Activated B cell treated with CpG ODN at 0.5 μM for 24 hours (primary cell): ENCODE measurements around the gene SIPA1L3. TPM values are rescaled to one million over a fixed set of nuclear protein-coding genes. Genes with fewer than 3 reads are reported as not detected.

Source experiments
- ATAC-seq: fragments of 200-7000 bp; cut with Tn5 transposase; one replicate; pipeline ENCODE4 v1.10.0; 2021; ENCODE audit warnings: low read depth, mild to moderate bottlenecking, moderate library complexity
- CTCF ChIA-PET: fragments of 350-600 bp; sonication (Branson Sonifier 250); formaldehyde crosslinking; loops from one replicate; lab custom pipeline; 2021; ENCODE audit warnings: antibody characterized with exemption; lab: Charles Lee
- POLR2A ChIA-PET: fragments of 350-600 bp; sonication (Branson Sonifier 250); formaldehyde crosslinking; loops from one replicate; lab custom pipeline; 2021; ENCODE audit warnings: antibody characterized with exemption; lab: Charles Lee
- DNase-seq: peaks from one replicate; pipeline ENCODE4 v3.0.0; 2022
- H3K27ac Mint-ChIP-seq: one replicate; pipeline ENCODE4 v1.8.0; 2020; ENCODE audit warnings: mixed read lengths
- H3K27me3 Mint-ChIP-seq: one replicate; pipeline ENCODE4 v1.8.0; 2021; ENCODE audit warnings: mixed read lengths
- H3K36me3 Mint-ChIP-seq: one replicate; pipeline ENCODE4 v1.8.0; 2021; ENCODE audit warnings: low read depth, mixed read lengths
- H3K4me1 Mint-ChIP-seq: one replicate; pipeline ENCODE4 v1.8.0; 2021; ENCODE audit warnings: mixed read lengths
- H3K4me3 Mint-ChIP-seq: one replicate; pipeline ENCODE4 v1.8.0; 2020; ENCODE audit warnings: mild to moderate bottlenecking, mixed read lengths
- H3K9me3 Mint-ChIP-seq: one replicate; pipeline ENCODE4 v1.8.0; 2020; ENCODE audit warnings: mixed read lengths
- intact Hi-C: fragments of 100-400 bp; cut with micrococcal nuclease; formaldehyde crosslinking; loops from one replicate; pipeline ENCODE4 v1.15.1; 2024
- total RNA-seq: library from RNA; stranded (reverse); gene quantifications from 2 replicates; pipeline ENCODE4 v1.2.3, GENCODE V29; 2022
- TF ChIP-seq, protein P1 (sequence below): fragments of 200-600 bp; IDR thresholded peaks from one replicate; pipeline ENCODE4 v1.8.0; 2022; ENCODE audit warnings: antibody characterized with exemption, mild to moderate bottlenecking

The SIPA1L3 gene
- total RNA-seq, 1 donor from 2014 or later: 145 TPM

DNA sequence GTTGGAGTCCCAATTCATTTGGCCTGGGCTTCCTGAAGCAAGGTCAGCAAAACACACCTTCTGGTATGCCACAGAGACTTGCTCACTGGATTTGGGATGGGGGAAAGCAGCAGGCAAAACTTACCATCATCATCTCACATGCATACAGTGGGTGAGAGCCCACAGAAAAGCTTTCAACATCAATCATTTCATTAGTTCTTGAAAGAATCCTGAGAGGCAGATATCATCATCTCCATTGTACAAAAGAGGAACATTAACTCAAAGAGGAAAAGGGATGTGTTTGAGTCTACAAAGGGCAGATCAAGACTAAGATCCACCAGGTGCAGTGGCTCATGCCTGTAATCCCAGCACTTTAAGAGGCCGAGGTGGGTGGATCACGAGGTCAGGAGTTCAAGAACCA lies 7.0 kb upstream of the SIPA1L3 start:
- ChIA-PET POLR2A (interaction anchor here (0.6 kb wide), 2 partner anchors 55 to 167 kb away, joined by 6 to 8 read pairs; no protein-coding TSS in a partner anchor), CTCF (interaction anchor here (1.9 to 5.9 kb wide), 4 partner anchors 134 to 244 kb away, joined by 4 to 77 read pairs (median 12); no protein-coding TSS in a partner anchor)
- peaks cover 15% of the 10 kb centered on the region for H3K4me1 Mint-ChIP-seq
- no peak overlapping the region for H3K4me3 Mint-ChIP-seq
- TF ChIP-seq, protein P1, sequence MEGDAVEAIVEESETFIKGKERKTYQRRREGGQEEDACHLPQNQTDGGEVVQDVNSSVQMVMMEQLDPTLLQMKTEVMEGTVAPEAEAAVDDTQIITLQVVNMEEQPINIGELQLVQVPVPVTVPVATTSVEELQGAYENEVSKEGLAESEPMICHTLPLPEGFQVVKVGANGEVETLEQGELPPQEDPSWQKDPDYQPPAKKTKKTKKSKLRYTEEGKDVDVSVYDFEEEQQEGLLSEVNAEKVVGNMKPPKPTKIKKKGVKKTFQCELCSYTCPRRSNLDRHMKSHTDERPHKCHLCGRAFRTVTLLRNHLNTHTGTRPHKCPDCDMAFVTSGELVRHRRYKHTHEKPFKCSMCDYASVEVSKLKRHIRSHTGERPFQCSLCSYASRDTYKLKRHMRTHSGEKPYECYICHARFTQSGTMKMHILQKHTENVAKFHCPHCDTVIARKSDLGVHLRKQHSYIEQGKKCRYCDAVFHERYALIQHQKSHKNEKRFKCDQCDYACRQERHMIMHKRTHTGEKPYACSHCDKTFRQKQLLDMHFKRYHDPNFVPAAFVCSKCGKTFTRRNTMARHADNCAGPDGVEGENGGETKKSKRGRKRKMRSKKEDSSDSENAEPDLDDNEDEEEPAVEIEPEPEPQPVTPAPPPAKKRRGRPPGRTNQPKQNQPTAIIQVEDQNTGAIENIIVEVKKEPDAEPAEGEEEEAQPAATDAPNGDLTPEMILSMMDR: no peak
- H3K36me3 Mint-ChIP-seq: no peaks in the 10 kb centered on the region
- no peak for DNase-seq
- peak overlapping the region; percentile 12 for H3K27ac Mint-ChIP-seq
- intact Hi-C loops: loop anchor here (2.0 to 10.0 kb wide), 4 partner anchors 325 to 1035 kb away; partner anchors contain the start of genes DPF1, FAM98C, MRPS12 and SARS2
- no peaks in the 10 kb centered on the region for H3K27me3 Mint-ChIP-seq
- no peaks in the 10 kb centered on the region for H3K9me3 Mint-ChIP-seq
- ATAC-seq: no peak

GRCh38 chr19:37902668-37903067 lies 4.3 kb upstream of the SIPA1L3 start:
- Mint-ChIP-seq H3K4me1 (peaks cover 24% of the 10 kb centered on the region), H3K27me3 (no peaks in the 10 kb centered on the region), H3K9me3 (no peaks in the 10 kb centered on the region), H3K27ac (peak overlapping the region; percentile 73), H3K36me3 (peaks cover 4% of the 10 kb centered on the region), H3K4me3 (no peak overlapping the region)
- ChIA-PET CTCF (interaction anchor here (0.6 to 6.2 kb wide), 51 partner anchors 9 to 500 kb away, joined by 3 to 77 read pairs (median 5); partner anchors contain the start of genes CATSPERG and FAM98C), POLR2A (interaction anchor here (0.6 to 2.8 kb wide), 19 partner anchors 25 to 363 kb away, joined by 3 to 18 read pairs (median 4); partner anchors contain the start of gene SPINT2)
- peak; percentile 12 for ATAC-seq
- intact Hi-C loops: loop anchor here (1.0 to 10.0 kb wide), 7 partner anchors 131 to 1032 kb away; partner anchors contain the start of genes CATSPERG, MRPS12 and SARS2
- TF ChIP-seq, protein P1: no peak
- DNase-seq: peak; percentile 63

DNA sequence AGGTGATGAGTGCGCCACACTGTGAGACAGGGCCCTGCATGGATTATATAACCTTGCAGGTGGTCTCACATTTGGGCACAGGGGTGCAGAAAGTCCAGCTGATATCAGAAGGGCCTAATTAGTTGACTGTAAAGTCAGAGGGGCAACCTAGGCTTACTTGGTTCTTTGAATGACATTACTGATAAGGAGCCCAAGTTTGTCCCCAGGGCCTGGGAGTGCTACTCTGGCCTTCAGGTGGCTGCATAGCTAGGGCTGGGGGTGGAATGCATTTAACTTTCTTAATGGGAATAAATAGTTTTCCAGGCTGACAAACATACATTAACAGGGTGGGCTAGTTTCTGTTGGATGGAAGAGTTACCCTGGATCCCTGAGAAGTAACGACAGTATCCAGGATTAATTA lies 3.9 kb upstream of the SIPA1L3 start:
- ChIA-PET CTCF (interaction anchor here (0.6 to 6.2 kb wide), 40 partner anchors 13 to 500 kb away, joined by 3 to 77 read pairs (median 5); partner anchors contain the start of genes CATSPERG and FAM98C), POLR2A (interaction anchor here (0.6 to 2.8 kb wide), 13 partner anchors 24 to 363 kb away, joined by 3 to 18 read pairs (median 5); no protein-coding TSS in a partner anchor)
- intact Hi-C loops: loop anchor here (2.0 to 10.0 kb wide), 3 partner anchors 232 to 1032 kb away; partner anchors contain the start of genes MRPS12 and SARS2
- TF ChIP-seq, protein P1: no peak
- H3K4me1 Mint-ChIP-seq: peaks cover 28% of the 10 kb centered on the region
- H3K27me3 Mint-ChIP-seq: no peaks in the 10 kb centered on the region
- peak overlapping the region; percentile 73 for H3K27ac Mint-ChIP-seq
- ATAC-seq (no peak), DNase-seq (no peak)
- H3K36me3 Mint-ChIP-seq: peaks cover 5% of the 10 kb centered on the region
- H3K9me3 Mint-ChIP-seq: no peaks in the 10 kb centered on the region
- H3K4me3 Mint-ChIP-seq: no peak overlapping the region

- CTCF ChIA-PET: interaction anchor here (0.6 to 6.2 kb wide), 17 partner anchors 11 to 328 kb away, joined by 3 to 43 read pairs (median 4); no protein-coding TSS in a partner anchor
- TF ChIP-seq, protein P1: no peak
- H3K4me1 Mint-ChIP-seq: peaks cover 52% of the 10 kb centered on the region
- peak within 1 kb of the TSS; percentile 94 for H3K27ac Mint-ChIP-seq
- H3K36me3 Mint-ChIP-seq: peaks cover 20% of the 10 kb centered on the region
- peak; percentile 40 for ATAC-seq
- H3K9me3 Mint-ChIP-seq: no peaks in the 10 kb centered on the region
- peak within 1 kb of the TSS; percentile 86 for H3K4me3 Mint-ChIP-seq
- DNase-seq: no peak
- POLR2A ChIA-PET: interaction anchor here (0.5 to 8.0 kb wide), 39 partner anchors 14 to 925 kb away, joined by 3 to 126 read pairs (median 6); partner anchors contain the start of genes PPP1R14A, PSMD8 and ZNF573
- H3K27me3 Mint-ChIP-seq: no peaks in the 10 kb centered on the region
- intact Hi-C loops: loop anchor here (1.0 to 10.0 kb wide), 3 partner anchors 318 to 1029 kb away; partner anchors contain the start of genes DPF1, KCNK6, MRPS12 and SARS2
Observed at GRCh38 chr19:37905946-37906868, 801 bp upstream of the SIPA1L3 start, which contains the start of gene WDR87. WDR87 (minus strand) TSS chr19:37906594; CDS start chr19:37898239, 8,355 bp downstream.
